Muscle of leg (tissue), 11 donors: Measurements from ENCODE around the gene CKM. TPM values are rescaled to one million over a fixed set of nuclear protein-coding genes. Genes with fewer than 3 reads are reported as not detected.

Experiments used
- DNase-seq: peaks from one replicate; pipeline ENCODE4 v3.0.0; 2013
- H3K27ac ChIP-seq: one replicate; pipeline ENCODE4 v1.5.1; 2013; ENCODE audit warnings: mild to moderate bottlenecking, low read length, control low read depth
- H3K27me3 ChIP-seq: one replicate; pipeline ENCODE4 v1.6.1; 2013; ENCODE audit warnings: low read length; ENCODE audit not compliant: control insufficient read depth, insufficient read depth
- H3K36me3 ChIP-seq: one replicate; pipeline ENCODE4 v1.6.1; 2013; ENCODE audit warnings: low read length; ENCODE audit not compliant: control insufficient read depth, insufficient read depth
- H3K4me1 ChIP-seq: one replicate; pipeline ENCODE4 v1.6.1; 2013; ENCODE audit warnings: low read length; ENCODE audit not compliant: control insufficient read depth, insufficient read depth
- H3K4me3 ChIP-seq: one replicate; pipeline ENCODE4 v1.5.1; 2013; ENCODE audit warnings: low read length, control low read depth
- H3K9me3 ChIP-seq: replicated peaks from 2 replicates; pipeline ENCODE4 v1.6.1; 2013; ENCODE audit warnings: low read depth, low read length; ENCODE audit not compliant: control insufficient read depth
- WGBS: methylation state at CpG from one replicate; pipeline ENCODE4 v1.1.5; 2013; ENCODE audit warnings: missing lambda C conversion rate; ENCODE audit not compliant: insufficient coverage; 5-methylcytosine and 5-hydroxymethylcytosine counted together
- polyA plus RNA-seq, 8 donors: library from polyadenylated mRNA; unstranded; fragments of 120-200 nt; gene quantifications; one replicate each; pipeline versions ENCODE4 v1.2.1 to v1.2.3, GENCODE V29; 2013; ENCODE audit warnings: inconsistent platforms in 1 of 8, low replicate concordance in 1 of 8; ENCODE audit not compliant: insufficient read length in 8 of 8, insufficient read depth in 1 of 8
- total RNA-seq: library from RNA; stranded (reverse); fragments of 120-200 nt; gene quantifications from one replicate; pipeline ENCODE4 v1.2.4, GENCODE V29; 2013

CKM gene
- total and polyA plus RNA-seq, 9 donors: 1,629 to 3,729 (median 3,004) TPM

DNA sequence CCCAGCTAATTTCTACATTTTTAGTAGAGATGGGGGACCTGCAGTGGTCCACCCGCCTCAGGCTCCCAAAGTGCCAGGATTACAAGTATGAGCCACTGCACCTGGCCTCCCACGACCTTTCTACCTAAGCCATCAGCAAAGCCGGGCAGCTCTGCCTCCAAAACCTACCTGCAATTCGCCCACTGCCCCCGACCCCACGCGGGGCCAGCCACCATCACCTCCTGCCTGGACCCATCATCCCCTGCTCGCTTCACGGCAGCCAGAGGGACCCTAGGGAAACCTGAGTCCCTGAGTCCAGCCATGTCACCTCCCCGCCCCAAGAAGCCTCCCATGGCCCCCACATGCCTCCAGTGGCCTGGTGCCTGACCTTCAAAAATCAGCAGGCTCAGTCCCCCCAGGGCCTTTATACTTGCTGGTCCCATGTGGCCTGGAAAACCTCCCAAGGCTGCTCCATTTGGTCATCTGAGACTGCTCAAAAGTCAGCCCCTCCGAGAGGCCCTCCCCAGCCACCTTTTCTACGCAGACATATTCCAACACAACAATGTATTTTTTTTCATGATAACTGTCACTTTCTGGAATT, 35.6 kb upstream of the CKM start:
- DNase-seq: no peak

DNA sequence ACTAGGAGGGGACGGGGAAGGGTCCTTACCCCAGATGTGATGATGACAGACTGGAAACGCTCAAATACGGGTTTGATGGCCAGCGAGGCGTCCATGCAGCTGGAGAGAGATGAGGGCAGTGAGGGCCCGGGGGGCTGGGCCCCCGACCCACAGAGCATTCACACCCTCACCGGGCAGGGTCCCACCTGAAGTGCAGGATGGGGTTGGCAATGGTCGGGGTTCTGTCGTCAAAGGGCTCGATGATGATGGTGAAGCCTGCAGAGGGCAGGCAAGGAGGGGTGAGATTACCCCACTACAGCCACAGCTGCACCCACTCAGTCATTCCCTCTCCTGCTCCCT, 34.7 kb upstream of the CKM start:
- no peaks in the 10 kb centered on the region for H3K9me3 ChIP-seq
- no peak overlapping the region for H3K27ac ChIP-seq
- peaks cover 66% of the 10 kb centered on the region for H3K36me3 ChIP-seq
- H3K27me3 ChIP-seq: no peaks in the 10 kb centered on the region
- DNase-seq: no peak
- 89% methylated on average over 6 of the region's 11 CpGs for WGBS
- H3K4me3 ChIP-seq: no peak overlapping the region
- H3K4me1 ChIP-seq: no peaks in the 10 kb centered on the region

More for the DNA sequence above, 35.6 kb upstream of the CKM start:
- peaks cover 66% of the 10 kb centered on the region for H3K36me3 ChIP-seq
- 90% methylated on average over 10 of the region's 12 CpGs for WGBS
- no peaks in the 10 kb centered on the region for H3K27me3 ChIP-seq
- H3K4me1 ChIP-seq: no peaks in the 10 kb centered on the region
- H3K4me3 ChIP-seq: no peak overlapping the region
- no peak overlapping the region for H3K27ac ChIP-seq
- H3K9me3 ChIP-seq: no peaks in the 10 kb centered on the region

DNA sequence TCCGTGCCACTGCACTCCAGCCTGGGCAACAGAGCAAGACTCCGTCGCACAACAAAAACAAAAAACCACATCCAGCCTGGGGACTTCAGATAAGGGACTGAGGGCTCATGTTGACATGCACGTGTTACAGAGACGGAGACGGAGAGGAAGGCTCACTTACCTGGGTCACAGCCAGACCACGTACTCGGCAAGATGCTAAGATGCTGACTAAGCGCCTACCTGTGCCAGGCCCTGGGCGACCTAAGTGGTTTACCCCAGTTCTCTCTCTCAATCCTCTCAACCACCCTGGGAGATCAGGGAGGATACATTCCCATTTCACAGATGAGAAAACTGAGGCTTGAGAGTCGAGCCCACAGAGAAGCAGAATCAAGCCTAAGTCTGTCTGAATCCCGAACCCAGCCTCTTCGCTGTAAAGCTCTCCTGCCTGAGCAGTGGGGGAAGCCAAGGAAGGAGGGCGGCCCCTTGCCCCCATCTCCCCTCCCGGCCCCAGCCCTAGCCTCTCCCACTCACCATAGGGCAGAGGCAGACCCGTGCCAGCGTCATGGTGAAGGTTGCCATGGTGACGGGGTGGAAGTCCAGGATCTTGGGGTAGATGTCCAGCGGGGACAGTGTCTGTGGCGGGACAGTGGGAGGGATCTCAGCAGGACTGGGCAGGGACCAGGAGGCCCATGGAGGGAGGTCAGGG, 34.2 kb upstream of the CKM start:
- WGBS: 91% methylated on average over 11 of the region's 20 CpGs
- peaks cover 68% of the 10 kb centered on the region for H3K36me3 ChIP-seq
- H3K27me3 ChIP-seq: no peaks in the 10 kb centered on the region
- H3K27ac ChIP-seq: no peak overlapping the region
- H3K4me3 ChIP-seq: no peak overlapping the region
- H3K9me3 ChIP-seq: no peaks in the 10 kb centered on the region
- no peaks in the 10 kb centered on the region for H3K4me1 ChIP-seq
- DNase-seq: no peak

DNA sequence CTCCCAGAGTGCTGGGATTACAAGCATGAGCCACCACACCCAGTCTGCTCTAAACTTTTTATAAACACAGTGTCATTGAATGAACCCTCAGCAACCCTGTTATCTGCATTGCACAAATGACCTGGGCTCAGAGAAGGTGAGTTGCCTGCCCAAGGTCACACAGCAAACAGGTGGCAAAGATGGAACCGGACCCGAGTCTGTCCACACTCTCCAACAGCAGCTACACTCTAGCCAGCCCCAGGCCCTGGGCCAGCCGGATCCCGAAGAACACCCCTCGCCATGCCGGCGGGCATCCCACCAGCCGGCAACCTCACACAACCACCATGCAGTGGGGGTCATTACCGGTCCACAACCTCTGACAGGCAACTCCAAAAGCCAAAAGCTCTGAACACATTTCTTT, 33.2 kb upstream of the CKM start:
- H3K27me3 ChIP-seq: no peaks in the 10 kb centered on the region
- no peaks in the 10 kb centered on the region for H3K9me3 ChIP-seq
- no peak overlapping the region for H3K27ac ChIP-seq
- no peaks in the 10 kb centered on the region for H3K4me1 ChIP-seq
- no peak for DNase-seq
- WGBS: 92% methylated on average over 9 of the region's 9 CpGs
- H3K36me3 ChIP-seq: peaks cover 63% of the 10 kb centered on the region
- H3K4me3 ChIP-seq: no peak overlapping the region

DNA sequence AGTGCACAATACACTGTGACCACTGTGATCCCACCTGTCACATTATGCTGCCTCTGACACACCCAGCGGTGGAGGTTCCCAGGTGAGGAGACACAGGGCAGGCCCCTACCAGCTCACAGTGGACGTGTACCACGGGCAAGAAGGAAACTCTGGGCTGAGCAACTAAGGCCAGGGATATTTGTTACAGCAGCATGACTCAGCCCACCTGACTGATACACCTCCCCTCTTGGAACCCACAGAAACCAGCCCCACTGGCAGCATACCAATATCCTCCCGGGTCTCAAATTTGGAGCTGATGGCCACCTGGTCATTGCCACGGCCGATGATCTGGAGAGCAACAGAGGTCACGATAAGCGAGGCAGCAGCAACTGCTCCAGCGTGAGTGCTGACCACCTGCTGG, 32.7 kb upstream of the CKM start:
- WGBS: 97% methylated on average over 6 of the region's 9 CpGs
- no peaks in the 10 kb centered on the region for H3K27me3 ChIP-seq
- H3K4me1 ChIP-seq: no peaks in the 10 kb centered on the region
- no peaks in the 10 kb centered on the region for H3K9me3 ChIP-seq
- DNase-seq: no peak
- peaks cover 65% of the 10 kb centered on the region for H3K36me3 ChIP-seq
- no peak overlapping the region for H3K4me3 ChIP-seq
- H3K27ac ChIP-seq: no peak overlapping the region

DNA sequence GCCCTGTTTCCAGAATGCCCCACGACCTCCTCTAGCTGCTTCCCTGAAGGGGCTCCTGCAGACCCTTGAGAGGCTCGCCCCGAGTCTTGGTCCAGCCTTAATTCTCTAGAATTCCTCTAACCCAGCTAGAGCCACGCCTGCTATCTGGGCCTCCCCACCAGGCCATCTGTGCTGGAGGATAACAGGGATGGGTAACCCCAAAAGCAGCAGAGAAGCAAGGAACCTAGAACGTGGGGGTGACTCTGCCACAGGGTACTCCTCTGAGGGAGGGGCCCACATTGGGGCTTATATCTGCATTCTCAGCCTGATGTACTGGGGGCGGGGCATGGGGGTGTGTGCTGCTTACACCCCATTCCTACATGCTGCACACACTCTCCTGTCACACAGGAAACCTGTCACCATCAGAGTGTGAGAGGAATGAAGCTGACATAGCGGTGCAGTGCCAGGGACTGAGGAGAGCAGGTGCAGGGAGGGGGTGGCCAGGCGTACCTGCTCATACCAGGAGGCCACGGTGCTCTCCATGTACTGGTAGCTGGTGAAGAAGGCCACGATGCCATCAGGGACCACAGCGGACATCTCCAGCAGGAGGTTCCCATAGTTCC, 31.7 kb upstream of the CKM start:
- no peak overlapping the region for H3K4me3 ChIP-seq
- H3K36me3 ChIP-seq: peaks cover 70% of the 10 kb centered on the region
- no peaks in the 10 kb centered on the region for H3K9me3 ChIP-seq
- 87% methylated on average over 9 of the region's 11 CpGs for WGBS
- DNase-seq: no peak
- no peaks in the 10 kb centered on the region for H3K27me3 ChIP-seq
- no peak overlapping the region for H3K27ac ChIP-seq
- H3K4me1 ChIP-seq: no peaks in the 10 kb centered on the region

DNA sequence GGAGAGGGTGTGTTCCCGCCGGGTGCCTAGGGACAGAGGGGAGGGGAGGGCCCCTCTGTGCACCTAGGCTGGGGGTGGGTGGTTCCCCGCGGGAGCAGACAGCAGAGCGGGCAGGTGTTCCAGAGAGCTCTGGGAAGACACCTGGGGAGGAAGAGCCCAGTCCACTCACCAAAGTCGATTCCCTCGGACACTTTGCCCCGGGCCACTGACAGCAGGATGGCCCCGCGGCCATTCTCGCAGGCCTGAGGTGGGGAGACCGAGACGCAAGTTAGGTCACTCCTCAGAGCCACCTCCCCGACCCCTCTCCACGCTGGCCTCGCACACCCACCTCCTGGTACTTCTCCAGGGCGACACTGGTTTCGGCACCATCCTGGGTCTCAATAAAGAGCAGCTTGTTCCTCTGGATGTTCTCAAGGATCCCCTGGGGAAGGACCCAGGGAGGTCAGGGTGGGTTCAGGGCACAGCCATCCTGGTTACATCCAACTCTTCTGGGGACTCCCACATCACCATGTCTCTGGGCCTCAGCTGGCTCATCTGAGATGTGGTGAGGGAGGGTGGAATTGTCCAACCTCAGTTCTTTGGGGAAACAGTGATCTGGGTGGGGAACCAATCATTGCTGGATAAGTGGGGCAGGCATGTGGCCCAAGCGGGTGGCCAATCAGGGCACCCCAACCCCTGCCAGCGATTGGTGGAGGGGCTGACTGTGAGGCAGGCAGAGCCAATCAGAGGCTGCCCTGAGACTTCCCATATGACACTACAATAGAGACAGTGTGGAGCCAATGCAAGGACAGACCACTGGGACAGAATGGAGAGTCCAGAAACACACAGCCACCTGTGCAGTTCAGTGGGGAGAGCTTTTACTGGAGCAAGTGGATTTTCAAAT, 30.5 kb upstream of the CKM start:
- no peak overlapping the region for H3K27ac ChIP-seq
- WGBS: 88% methylated on average over 15 of the region's 20 CpGs
- peaks cover 59% of the 10 kb centered on the region for H3K36me3 ChIP-seq
- no peaks in the 10 kb centered on the region for H3K4me1 ChIP-seq
- peaks cover under 1% of the 10 kb centered on the region for H3K27me3 ChIP-seq
- no peak for DNase-seq
- no peaks in the 10 kb centered on the region for H3K9me3 ChIP-seq
- no peak overlapping the region for H3K4me3 ChIP-seq

DNA sequence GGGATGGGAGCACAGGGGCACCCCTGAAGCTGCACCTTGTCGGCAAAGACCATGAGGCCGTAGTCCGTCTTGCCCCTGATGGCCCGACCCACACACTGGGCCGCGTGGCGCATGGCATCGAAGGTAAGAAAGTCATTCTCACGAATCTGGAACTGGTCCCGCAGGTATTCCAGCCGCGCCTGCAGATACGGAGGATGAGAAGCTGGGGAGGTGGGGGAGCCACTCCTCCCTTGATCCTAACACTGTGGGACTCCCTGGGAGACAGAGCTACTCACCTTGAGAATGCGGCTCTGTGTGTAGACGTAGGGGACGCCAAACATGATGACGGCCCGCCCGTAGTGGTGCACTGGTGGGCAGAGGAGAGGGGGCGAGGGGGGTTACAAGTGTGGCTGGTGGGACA, 29.8 kb upstream of the CKM start:
- Histone ChIP-seq H3K4me1 (no peaks in the 10 kb centered on the region), H3K4me3 (no peak overlapping the region), H3K27me3 (peaks cover 6% of the 10 kb centered on the region), H3K36me3 (peaks cover 57% of the 10 kb centered on the region), H3K27ac (no peak overlapping the region), H3K9me3 (no peaks in the 10 kb centered on the region)
- 90% methylated on average over 16 of the region's 20 CpGs for WGBS
- DNase-seq: no peak

DNA sequence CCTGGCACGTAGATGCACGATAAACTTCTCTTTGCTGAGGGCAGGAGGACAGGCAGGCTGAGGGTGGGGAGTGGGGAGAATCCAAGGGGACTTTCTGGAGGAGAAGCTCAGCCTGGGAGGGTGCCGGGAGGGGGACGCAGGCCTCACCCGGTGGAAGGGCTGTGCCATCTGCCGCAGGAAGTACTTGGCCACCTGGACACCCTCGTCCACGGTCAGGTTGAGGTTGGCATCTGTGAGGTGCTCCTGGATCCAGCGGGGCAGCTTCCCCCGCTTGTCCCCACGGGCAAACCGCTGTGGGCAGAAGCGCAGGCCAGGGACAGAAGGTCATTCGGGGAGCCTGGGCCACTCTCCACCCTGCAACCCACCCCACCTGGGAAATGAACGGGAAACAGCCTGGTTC, 29.4 kb upstream of the CKM start:
- Histone ChIP-seq H3K36me3 (peaks cover 53% of the 10 kb centered on the region), H3K27ac (no peak overlapping the region), H3K9me3 (no peaks in the 10 kb centered on the region), H3K4me1 (no peaks in the 10 kb centered on the region), H3K4me3 (no peak overlapping the region), H3K27me3 (peaks cover 10% of the 10 kb centered on the region)
- no peak for DNase-seq
- WGBS: 86% methylated on average over 13 of the region's 15 CpGs

DNA sequence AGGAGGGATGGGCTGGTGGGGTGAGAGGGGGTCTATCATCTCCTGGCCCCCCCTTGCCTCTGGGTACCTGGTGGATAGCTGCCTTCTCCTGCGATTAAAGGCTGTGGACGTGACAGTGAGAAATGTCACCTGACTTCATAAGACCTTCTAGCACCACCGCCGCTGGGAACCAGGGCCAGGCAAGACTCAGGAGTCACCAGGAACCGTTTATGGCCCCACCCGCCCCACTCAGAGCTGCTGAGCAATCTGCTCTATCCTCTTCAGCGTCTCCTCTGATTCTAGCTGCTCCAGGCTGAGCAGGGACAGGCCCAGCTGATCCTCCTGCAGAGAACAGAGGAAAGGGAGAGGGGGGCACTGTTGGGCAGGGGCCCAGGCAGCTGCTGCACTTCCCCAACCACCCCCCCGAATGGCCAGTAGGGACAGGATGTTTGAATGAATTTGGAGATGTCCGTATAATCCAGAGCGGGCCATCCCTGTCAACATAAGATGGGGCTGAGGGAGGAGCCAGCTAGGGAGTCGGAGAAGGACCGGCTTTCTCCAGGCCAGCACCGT, 28.8 kb upstream of the CKM start:
- WGBS: 63% methylated on average over 9 of the region's 13 CpGs
- H3K36me3 ChIP-seq: peaks cover 51% of the 10 kb centered on the region
- no peaks in the 10 kb centered on the region for H3K9me3 ChIP-seq
- H3K4me3 ChIP-seq: no peak overlapping the region
- peaks cover 16% of the 10 kb centered on the region for H3K27me3 ChIP-seq
- DNase-seq: no peak
- H3K27ac ChIP-seq: no peak overlapping the region
- no peaks in the 10 kb centered on the region for H3K4me1 ChIP-seq
